Thymus (tissue), 11 donors: Measurements from ENCODE around the gene ENGASE. TPM values are rescaled to one million over a fixed set of nuclear protein-coding genes. Genes with fewer than 3 reads are reported as not detected.

Experiments used
- DNase-seq, 9 donors: peaks; one replicate each; pipeline ENCODE4 v3.0.0-alpha.2; 2013; ENCODE audit warnings: low spot score in 9 of 9, low read depth in 6 of 9, missing footprints in 1 of 9
- H3K27ac ChIP-seq, 2 donors: one replicate each; pipeline ENCODE4 v1.5.1; 2013; ENCODE audit warnings: control low read depth in 1 of 2, low read depth in 1 of 2, low read length in 1 of 2, mild to moderate bottlenecking in 1 of 2, moderate library complexity in 1 of 2
- H3K27me3 ChIP-seq, 2 donors: one replicate each; pipeline ENCODE4 v1.5.1; 2013; ENCODE audit warnings: low read length in 1 of 2; ENCODE audit not compliant: control insufficient read depth in 2 of 2, insufficient read depth in 1 of 2
- H3K36me3 ChIP-seq, 2 donors: one replicate each; pipeline ENCODE4 v1.5.1; 2013; ENCODE audit warnings: low read length in 1 of 2, mild to moderate bottlenecking in 1 of 2, moderate library complexity in 1 of 2; ENCODE audit not compliant: control insufficient read depth in 2 of 2, insufficient read depth in 2 of 2
- H3K4me1 ChIP-seq, 2 donors: one replicate each; pipeline ENCODE4 v1.5.1; 2013; ENCODE audit warnings: low read length in 2 of 2; ENCODE audit not compliant: control insufficient read depth in 2 of 2, insufficient read depth in 2 of 2
- H3K4me3 ChIP-seq, 2 donors: one replicate each; pipeline ENCODE4 v1.5.1; 2013; ENCODE audit warnings: low read length in 2 of 2, control low read depth in 1 of 2, mild to moderate bottlenecking in 1 of 2
- H3K9me3 ChIP-seq, 2 donors: one replicate each; pipeline ENCODE4 v1.5.1; 2013; ENCODE audit warnings: low read length in 1 of 2, mild to moderate bottlenecking in 1 of 2; ENCODE audit not compliant: control insufficient read depth in 2 of 2, insufficient read depth in 1 of 2
- WGBS: extraction: QIAGEN DNeasy Blood & Tissue Kit; methylation state at CpG from one replicate; pipeline ENCODE4 v1.1.7; 2013; 5-methylcytosine and 5-hydroxymethylcytosine counted together
- polyA plus RNA-seq: library from polyadenylated mRNA; stranded (reverse); fragments of 200-250 nt; gene quantifications from one replicate; pipeline ENCODE4 v1.2.3, GENCODE V29; 2013
- total RNA-seq: library from RNA; stranded (reverse); fragments of 120-200 nt; gene quantifications from one replicate; pipeline ENCODE4 v1.2.4, GENCODE V29; 2013
- donor health status: healthy.

Gene ENGASE
- total and polyA plus RNA-seq, 2 donors, result 11.2 to 71.1 TPM

DNA sequence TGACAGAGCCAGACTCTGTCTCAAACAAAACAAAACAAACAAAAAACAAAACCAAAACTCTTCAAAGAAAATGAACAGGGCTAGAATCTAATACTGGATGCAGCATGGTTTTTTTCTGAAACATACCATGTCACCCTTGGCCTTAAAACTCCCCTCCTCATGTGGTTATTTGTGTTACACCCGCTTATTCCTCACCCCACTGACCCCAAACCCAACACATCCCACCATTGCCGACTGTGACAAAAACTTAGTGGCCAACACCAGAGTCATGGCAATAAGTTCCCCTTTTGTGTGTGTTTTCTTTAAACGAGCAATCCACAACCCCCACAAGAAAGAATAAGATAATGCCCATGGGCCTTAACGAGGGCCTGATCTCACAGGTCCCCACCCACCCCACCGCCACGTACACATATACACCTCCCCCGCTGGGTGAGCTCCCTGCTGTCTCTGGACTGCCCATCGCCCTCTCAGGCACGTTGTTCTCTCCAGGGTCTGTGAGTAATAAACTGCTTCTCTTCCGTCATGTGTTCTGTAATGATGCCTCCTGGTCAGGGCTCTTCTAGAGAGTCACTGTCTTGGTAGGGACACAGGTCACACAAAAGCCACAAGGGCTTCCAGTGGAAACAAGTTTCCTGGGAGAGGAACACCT, 16.8 kb upstream of the ENGASE start:
- H3K4me1 ChIP-seq, result no peaks in the 10 kb centered on the region
- no peak overlapping the region for H3K4me3 ChIP-seq
- H3K27ac ChIP-seq, result no peak overlapping the region
- no peaks in the 10 kb centered on the region for H3K27me3 ChIP-seq
- no peak for DNase-seq
- no peaks in the 10 kb centered on the region for H3K36me3 ChIP-seq
- H3K9me3 ChIP-seq, result peaks cover 0 to 3% of the 10 kb centered on the region in 2 donors
- WGBS, result 81% methylated on average over 10 of the region's 10 CpGs

DNA sequence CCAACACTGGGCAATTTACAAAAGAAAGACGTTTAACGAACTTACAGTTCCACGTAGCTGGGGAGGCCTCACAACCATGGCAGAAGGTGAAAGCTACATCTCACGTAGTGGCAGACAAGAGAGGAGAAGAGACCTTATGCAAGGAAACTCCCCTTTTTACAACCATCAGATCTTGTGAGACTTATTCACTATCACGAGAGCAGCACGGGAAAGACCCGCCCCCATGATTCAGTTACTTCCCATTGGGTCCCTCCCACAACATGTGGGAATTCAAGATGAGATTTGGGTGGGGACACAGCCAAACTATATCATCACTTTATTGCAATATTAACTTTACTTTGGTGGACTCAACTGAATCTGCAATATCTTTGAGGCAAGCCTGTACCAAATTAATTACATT, 11.9 kb upstream of the ENGASE start:
- Histone ChIP-seq H3K9me3 (no peaks in the 10 kb centered on the region), H3K27me3 (no peaks in the 10 kb centered on the region), H3K4me1 (no peaks in the 10 kb centered on the region), H3K27ac (no peak overlapping the region), H3K4me3 (no peak overlapping the region), H3K36me3 (no peaks in the 10 kb centered on the region)
- no peak for DNase-seq
- WGBS, result 94% methylated on average over 7 of the region's 7 CpGs

DNA sequence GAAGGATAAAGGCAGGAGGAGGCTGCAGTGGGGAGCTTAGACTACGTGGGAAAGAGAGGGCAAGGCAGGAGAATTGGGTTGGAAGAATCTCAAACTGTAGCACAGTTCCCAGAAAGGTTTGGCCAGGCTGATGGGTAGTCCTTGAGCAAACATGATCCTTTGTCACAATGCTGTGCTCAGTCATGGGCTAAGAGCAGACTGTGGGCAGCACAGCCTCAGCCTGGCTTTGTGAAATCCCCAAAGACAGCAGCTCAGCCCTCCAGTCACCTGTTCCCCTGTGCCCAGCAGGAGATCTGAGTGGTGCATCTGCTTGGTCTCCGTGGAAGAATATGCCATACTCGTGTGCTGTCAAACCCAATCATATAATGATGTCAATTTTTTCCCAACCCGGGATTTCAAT, 10.6 kb upstream of the ENGASE start:
- H3K27ac ChIP-seq, result no peak overlapping the region
- no peak for DNase-seq
- H3K4me1 ChIP-seq, result no peaks in the 10 kb centered on the region
- no peaks in the 10 kb centered on the region for H3K9me3 ChIP-seq
- WGBS, result 93% methylated on average over 4 of the region's 4 CpGs
- no peaks in the 10 kb centered on the region for H3K36me3 ChIP-seq
- H3K27me3 ChIP-seq, result no peaks in the 10 kb centered on the region
- H3K4me3 ChIP-seq, result no peak overlapping the region

DNA sequence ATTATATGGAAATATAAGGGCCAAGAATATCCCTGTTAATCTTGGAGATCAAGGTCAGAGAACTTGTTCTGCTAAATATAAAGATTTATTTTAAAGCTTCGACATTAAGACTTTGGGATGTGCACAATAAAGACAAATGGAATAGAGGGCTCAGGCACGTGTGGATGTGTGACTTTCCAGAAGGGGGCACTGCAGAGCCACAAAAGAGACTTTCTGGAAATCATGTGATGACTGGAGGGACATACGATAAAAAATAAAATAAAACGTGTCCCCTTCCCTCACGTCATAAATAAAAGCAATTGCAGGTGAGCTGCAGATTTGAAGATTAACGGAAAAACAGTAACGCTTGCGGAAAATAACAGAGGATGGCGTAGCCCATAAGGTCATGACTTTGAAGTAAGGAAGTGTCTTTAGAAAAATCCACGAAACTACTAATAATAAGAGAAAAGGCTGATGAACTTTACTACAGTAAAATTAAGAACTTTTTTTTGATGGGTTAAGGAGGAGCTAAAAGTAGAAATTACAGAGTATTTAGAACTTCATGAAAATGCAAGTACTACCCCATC, 9.4 kb upstream of the ENGASE start:
- DNase-seq, result peak in 4 of 9 donors; percentile 19 to 57 (median 40)
- no peaks in the 10 kb centered on the region for H3K9me3 ChIP-seq
- H3K27me3 ChIP-seq, result no peaks in the 10 kb centered on the region
- H3K36me3 ChIP-seq, result no peaks in the 10 kb centered on the region
- no peaks in the 10 kb centered on the region for H3K4me1 ChIP-seq
- H3K27ac ChIP-seq, result no peak overlapping the region
- 46% methylated on average over 10 of the region's 10 CpGs for WGBS
- no peak overlapping the region for H3K4me3 ChIP-seq

DNA sequence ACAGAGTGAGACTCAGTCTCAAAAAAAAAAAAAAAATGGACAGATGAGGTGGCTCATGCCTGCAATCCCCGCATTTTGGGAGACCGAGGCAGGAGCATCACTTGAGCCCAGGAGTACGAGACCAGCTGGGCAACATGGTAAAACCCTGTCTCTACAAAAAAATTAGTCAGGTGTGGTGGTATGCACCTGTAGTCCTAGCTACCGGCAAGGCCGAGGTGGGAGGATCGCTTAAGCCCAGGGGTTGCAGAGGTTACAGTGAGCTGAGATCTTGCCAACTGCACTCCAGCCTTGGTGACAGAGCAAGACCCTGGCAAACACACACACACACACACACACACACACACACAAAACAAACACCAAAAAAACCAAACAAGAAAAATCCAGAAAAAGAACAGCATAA, 7.7 kb upstream of the ENGASE start:
- WGBS, result 95% methylated on average over 6 of the region's 6 CpGs
- Histone ChIP-seq H3K36me3 (no peaks in the 10 kb centered on the region), H3K4me1 (no peaks in the 10 kb centered on the region), H3K27ac (no peak overlapping the region), H3K4me3 (no peak overlapping the region), H3K27me3 (peaks cover 0 to 2% of the 10 kb centered on the region in 2 donors), H3K9me3 (no peaks in the 10 kb centered on the region)
- no peak for DNase-seq

DNA sequence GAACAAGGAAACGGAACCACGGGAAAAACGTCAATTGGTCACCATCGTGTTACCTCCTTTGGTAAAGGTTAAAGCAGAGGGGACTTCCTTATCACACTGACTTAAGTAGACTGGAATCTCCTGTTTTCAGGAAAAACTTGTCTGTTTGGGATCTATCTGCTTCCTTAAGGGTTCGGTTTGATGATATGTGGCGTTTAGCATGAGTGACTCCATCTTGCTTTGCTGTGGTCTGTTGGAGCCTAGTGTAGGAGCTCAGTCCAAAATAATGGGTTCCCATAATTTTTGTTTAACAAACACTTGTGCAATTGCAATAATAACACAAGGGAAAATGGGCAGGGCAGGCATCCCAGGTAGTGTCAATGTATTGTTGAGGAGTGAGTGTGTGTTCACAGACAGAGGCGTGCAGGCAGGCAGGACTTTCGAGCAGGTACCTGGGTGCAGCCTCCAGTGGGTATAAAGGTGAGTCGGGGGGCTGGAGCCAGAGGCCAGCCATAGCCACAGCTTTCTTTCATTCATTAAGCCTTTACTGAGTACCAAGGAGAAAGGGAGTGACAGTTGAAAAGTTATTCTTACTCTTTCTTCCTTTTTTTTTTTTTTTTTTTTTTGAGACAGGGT, 4.3 kb upstream of the ENGASE start:
- Histone ChIP-seq H3K4me3 (no peak overlapping the region), H3K36me3 (no peaks in the 10 kb centered on the region), H3K27ac (no peak overlapping the region), H3K9me3 (no peaks in the 10 kb centered on the region), H3K27me3 (peaks cover 0 to 16% of the 10 kb centered on the region in 2 donors), H3K4me1 (peaks cover under 1 to 5% of the 10 kb centered on the region in 2 donors)
- DNase-seq, result no peak
- 94% methylated on average over 9 of the region's 9 CpGs for WGBS

DNA sequence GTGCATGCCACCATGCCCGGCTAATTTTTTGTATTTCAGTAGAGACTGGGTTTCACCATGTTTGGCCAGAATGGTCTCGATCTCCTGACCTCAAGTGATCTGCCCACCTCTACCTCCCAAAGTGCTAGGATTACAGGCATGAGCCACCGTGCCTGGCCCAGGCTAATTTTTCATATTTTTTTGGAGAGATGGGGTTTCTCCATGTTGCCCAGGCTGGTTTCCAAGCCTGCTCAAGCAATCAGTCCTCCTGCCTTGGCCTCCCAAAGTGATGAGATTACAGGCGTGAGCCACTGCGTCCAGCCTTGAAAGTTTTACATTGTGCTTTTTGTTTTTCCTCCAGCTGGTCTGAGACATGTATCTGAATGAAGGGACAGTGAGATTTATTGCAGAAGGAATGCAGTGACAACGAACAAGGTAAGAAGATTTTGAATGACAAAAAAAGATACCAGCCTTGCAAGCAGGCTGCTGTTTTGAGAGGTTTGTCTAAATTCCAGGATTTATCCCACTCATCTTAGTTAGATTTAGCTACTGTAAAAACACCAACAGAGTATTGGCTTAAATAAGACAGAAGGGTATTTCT, 3.4 kb upstream of the ENGASE start:
- 96% methylated on average over 6 of the region's 6 CpGs for WGBS
- no peaks in the 10 kb centered on the region for H3K9me3 ChIP-seq
- DNase-seq, result no peak
- H3K27ac ChIP-seq, result no peak overlapping the region
- no peaks in the 10 kb centered on the region for H3K36me3 ChIP-seq
- H3K4me3 ChIP-seq, result no peak overlapping the region
- peaks cover 0 to 24% of the 10 kb centered on the region in 2 donors for H3K27me3 ChIP-seq
- H3K4me1 ChIP-seq, result peaks cover 9 to 10% of the 10 kb centered on the region in 2 donors

DNA sequence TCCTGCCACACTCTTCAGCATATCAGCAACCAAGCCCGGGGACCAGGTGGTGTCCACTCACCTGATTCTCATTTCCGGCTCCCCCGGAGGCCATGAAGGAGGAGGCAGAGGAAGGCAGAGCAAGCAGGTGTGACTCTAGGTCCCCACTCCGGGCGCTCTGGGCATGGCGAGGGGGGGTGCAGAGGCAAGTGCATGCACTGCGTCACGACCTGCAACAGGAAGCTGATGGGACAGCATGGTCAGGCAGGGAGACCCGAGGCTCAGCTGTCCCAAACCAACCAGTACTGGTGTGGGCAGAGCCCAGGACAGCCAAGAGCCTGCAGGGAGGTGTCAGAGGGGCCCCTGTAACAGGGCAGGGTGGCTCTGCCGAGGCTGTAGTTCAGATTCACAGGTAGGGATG, 2.1 kb upstream of the ENGASE start:
- Histone ChIP-seq H3K4me3 (no peak overlapping the region), H3K27ac (no peak overlapping the region), H3K27me3 (peaks cover 0 to 24% of the 10 kb centered on the region in 2 donors), H3K9me3 (no peaks in the 10 kb centered on the region), H3K4me1 (peaks cover 9 to 10% of the 10 kb centered on the region in 2 donors), H3K36me3 (peaks cover 0 to under 1% of the 10 kb centered on the region in 2 donors)
- WGBS, result 96% methylated on average over 10 of the region's 10 CpGs
- no peak for DNase-seq

DNA sequence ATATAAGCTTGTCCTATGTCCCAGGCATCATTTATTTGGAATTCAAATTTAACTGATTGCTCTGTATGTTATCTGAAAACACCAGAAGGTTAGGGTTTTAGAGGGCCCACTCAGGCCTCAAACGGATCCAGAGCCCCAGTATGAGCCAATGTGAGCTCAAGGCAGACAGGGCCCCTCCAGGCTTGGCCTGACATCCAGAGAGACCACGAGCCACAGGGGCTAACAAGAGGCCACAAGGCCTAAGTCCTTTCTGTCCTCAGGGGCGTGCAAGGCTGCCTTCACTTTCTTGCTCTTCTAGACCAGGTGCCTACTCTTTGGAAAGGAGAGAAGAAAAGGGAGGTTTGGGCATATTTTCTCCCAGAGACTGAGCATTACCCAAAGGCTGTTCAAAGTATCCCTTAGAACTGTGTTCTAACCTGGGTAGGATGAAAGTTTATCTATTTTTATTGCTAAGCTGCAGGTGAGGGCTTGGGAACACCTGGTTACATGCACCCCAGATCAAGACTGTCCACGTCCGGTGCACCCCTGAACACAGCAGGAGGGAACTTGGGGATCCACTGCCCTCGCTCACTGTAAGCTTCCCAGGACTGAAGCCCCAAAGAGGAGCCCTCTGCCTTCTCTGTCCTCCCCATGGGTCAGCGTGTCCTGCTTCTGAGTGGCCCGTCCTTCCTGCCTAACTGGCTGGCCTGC, 1.5 kb upstream of the ENGASE start:
- peaks cover 9 to 10% of the 10 kb centered on the region in 2 donors for H3K4me1 ChIP-seq
- no peaks in the 10 kb centered on the region for H3K9me3 ChIP-seq
- H3K27me3 ChIP-seq, result peaks cover 0 to 24% of the 10 kb centered on the region in 2 donors
- 98% methylated on average over 8 of the region's 8 CpGs for WGBS
- H3K36me3 ChIP-seq, result peaks cover 0 to 5% of the 10 kb centered on the region in 2 donors
- DNase-seq, result no peak
- no peak overlapping the region for H3K27ac ChIP-seq
- no peak overlapping the region for H3K4me3 ChIP-seq
